Bone marrow (tissue), 2 donors: ENCODE results near the gene RSPO3.

Experiments
- DNase-seq, 2 donors: peaks; one replicate each; lab custom pipeline; 2025; lab: John Stamatoyannopoulos, UW

The RSPO3 gene

GRCh38 chr6:127114214-127114760, 4.2 kb upstream of the RSPO3 start:
- DNase-seq, result no peak

- DNase-seq, result no peak
These were observed 3.3 kb upstream of the RSPO3 start for GRCh38 chr6:127115084-127115655.

- no peak for DNase-seq
These were observed 2.7 kb upstream of the RSPO3 start for GRCh38 chr6:127115746-127116145.

GRCh38 chr6:127117979-127118297, 533 bp upstream of the RSPO3 start:
- no peak for DNase-seq

- peak in 1 of 2 donors; percentile 24 for DNase-seq
These were observed 891 bp downstream of the RSPO3 start for GRCh38 chr6:127119102-127120022.

- no peak for DNase-seq
These were observed 1.7 kb downstream of the RSPO3 start for GRCh38 chr6:127120023-127120786.

- peak; percentile 42 to 56 for DNase-seq
These were observed 2.5 kb downstream of the RSPO3 start for GRCh38 chr6:127120787-127121636.

- no peak for DNase-seq
These were observed 3.1 kb downstream of the RSPO3 start for GRCh38 chr6:127121637-127121960.

- no peak for DNase-seq
These were observed 5.7 kb downstream of the RSPO3 start for GRCh38 chr6:127124172-127124571.

- DNase-seq, result no peak
These were observed 6.2 kb downstream of the RSPO3 start for GRCh38 chr6:127124680-127125079.

GRCh38 chr6:127128066-127128465, 9.6 kb downstream of the RSPO3 start:
- DNase-seq, result no peak

GRCh38 chr6:127129251-127129650, 10.8 kb downstream of the RSPO3 start:
- DNase-seq, result no peak

- no peak for DNase-seq
These were observed 12.8 kb downstream of the RSPO3 start for GRCh38 chr6:127131275-127131674.

GRCh38 chr6:127131772-127132376, 13.4 kb downstream of the RSPO3 start:
- no peak for DNase-seq

- no peak for DNase-seq
These were observed 15.7 kb downstream of the RSPO3 start for GRCh38 chr6:127134136-127134535.

GRCh38 chr6:127136786-127137185, 18.3 kb downstream of the RSPO3 start:
- DNase-seq, result no peak

- DNase-seq, result no peak
These were observed 28.5 kb downstream of the RSPO3 start for GRCh38 chr6:127146932-127147331.

- no peak for DNase-seq
These were observed 29.1 kb downstream of the RSPO3 start for GRCh38 chr6:127147534-127147933.

- no peak for DNase-seq
These were observed 30.0 kb downstream of the RSPO3 start for GRCh38 chr6:127148511-127148910.

GRCh38 chr6:127154509-127154908, 36.0 kb downstream of the RSPO3 start:
- no peak for DNase-seq

- no peak for DNase-seq
These were observed 42.0 kb downstream of the RSPO3 start for GRCh38 chr6:127160484-127160883.
